H9 (cell line): ENCODE data around the gene PPM1J. TPM values are rescaled to one million over a fixed set of nuclear protein-coding genes. Genes with fewer than 3 reads are reported as not detected.

Experiments
- DNase-seq: peaks from one replicate; pipeline ENCODE4 v3.0.0-alpha.2; 2017
- H2AFZ ChIP-seq: one replicate; pipeline ENCODE4 v1.6.1; 2013; ENCODE audit warnings: mild to moderate bottlenecking, low read length, control low read depth, moderate library complexity
- H2AK5ac ChIP-seq: 2 replicates; pipeline ENCODE4 v1.6.1; 2013; ENCODE audit warnings: low read length, control low read depth, mixed read lengths; ENCODE audit not compliant: insufficient read length
- H2BK120ac ChIP-seq: one replicate; pipeline ENCODE4 v1.6.1; 2013; ENCODE audit warnings: low read depth, mild to moderate bottlenecking, low read length, control low read depth, inconsistent platforms; ENCODE audit not compliant: poor library complexity, severe bottlenecking
- H2BK12ac ChIP-seq: 2 replicates; pipeline ENCODE4 v1.6.1; 2013; ENCODE audit warnings: low read length, control low read depth, mixed read lengths, low read depth; ENCODE audit not compliant: insufficient read length
- H2BK15ac ChIP-seq: 2 replicates; pipeline ENCODE4 v1.6.1; 2013; ENCODE audit warnings: low read depth, low read length, control low read depth
- H2BK20ac ChIP-seq: one replicate; pipeline ENCODE4 v1.6.1; 2013; ENCODE audit warnings: low read depth, mild to moderate bottlenecking, low read length, control low read depth, inconsistent platforms; ENCODE audit not compliant: poor library complexity, severe bottlenecking
- H2BK5ac ChIP-seq: 2 replicates; pipeline ENCODE4 v1.6.1; 2013; ENCODE audit warnings: low read length, control low read depth, mixed read lengths; ENCODE audit not compliant: insufficient read length
- H3K14ac ChIP-seq: 2 replicates; pipeline ENCODE4 v1.6.1; 2013; ENCODE audit warnings: low read length, control low read depth; ENCODE audit not compliant: insufficient read depth
- H3K18ac ChIP-seq: 2 replicates; pipeline ENCODE4 v1.6.1; 2013; ENCODE audit warnings: low read depth, mild to moderate bottlenecking, mixed read lengths, low read length, control low read depth; ENCODE audit not compliant: insufficient read length
- H3K23ac ChIP-seq: 2 replicates; pipeline ENCODE4 v1.6.1; 2013; ENCODE audit warnings: low read length, control low read depth, mixed read lengths, low read depth; ENCODE audit not compliant: insufficient read length
- H3K23me2 ChIP-seq: 2 replicates; pipeline ENCODE4 v1.6.1; 2013; ENCODE audit warnings: low read depth, mild to moderate bottlenecking, mixed read lengths, low read length, control low read depth; ENCODE audit not compliant: insufficient read length, poor library complexity, severe bottlenecking
- H3K27ac ChIP-seq: 2 replicates; pipeline ENCODE4 v1.5.1; 2013; ENCODE audit warnings: low read length, control low read depth, mixed read lengths, low read depth; ENCODE audit not compliant: insufficient read length
- H3K27me3 ChIP-seq: 2 replicates; pipeline ENCODE4 v1.6.1; 2013; ENCODE audit warnings: low read length, control low read depth, inconsistent platforms; ENCODE audit not compliant: insufficient read depth
- H3K4ac ChIP-seq: 2 replicates; pipeline ENCODE4 v1.6.1; 2013; ENCODE audit warnings: low read depth, mild to moderate bottlenecking, control low read depth, inconsistent platforms, low read length, moderate library complexity
- H3K4me1 ChIP-seq: 2 replicates; pipeline ENCODE4 v1.6.1; 2013; ENCODE audit warnings: low read length, control low read depth, inconsistent platforms; ENCODE audit not compliant: insufficient read depth
- H3K4me2 ChIP-seq: 2 replicates; pipeline ENCODE4 v1.6.1; 2013; ENCODE audit warnings: low read length, control low read depth, mixed read lengths; ENCODE audit not compliant: insufficient read length, insufficient read depth
- H3K56ac ChIP-seq: 2 replicates; pipeline ENCODE4 v1.6.1; 2013; ENCODE audit warnings: low read depth, mild to moderate bottlenecking, mixed read lengths, low read length, control low read depth; ENCODE audit not compliant: insufficient read length
- H3K79me1 ChIP-seq: 2 replicates; pipeline ENCODE4 v1.6.1; 2013; ENCODE audit warnings: low read depth, mild to moderate bottlenecking, moderate library complexity, low read length, control low read depth, inconsistent platforms; ENCODE audit not compliant: insufficient read depth, poor library complexity, severe bottlenecking
- H3K79me2 ChIP-seq: 2 replicates; pipeline ENCODE4 v1.6.1; 2013; ENCODE audit warnings: low read length, control low read depth, inconsistent platforms; ENCODE audit not compliant: insufficient read depth
- H3K9ac ChIP-seq: 2 replicates; pipeline ENCODE4 v1.6.1; 2013; ENCODE audit warnings: low read length, control low read depth, mixed read lengths; ENCODE audit not compliant: insufficient read length; ENCODE audit errors: extremely low read depth
- H3K9me3 ChIP-seq: one replicate; pipeline ENCODE4 v1.6.1; 2013; ENCODE audit warnings: low read depth, low read length, inconsistent platforms; ENCODE audit not compliant: control insufficient read depth
- H3T11ph ChIP-seq: one replicate; pipeline ENCODE4 v1.6.1; 2013; ENCODE audit warnings: mild to moderate bottlenecking, low read length, control low read depth, inconsistent platforms
- H4K20me1 ChIP-seq: one replicate; pipeline ENCODE4 v1.6.1; 2013; ENCODE audit not compliant: control insufficient read depth, insufficient read length, insufficient read depth
- H4K5ac ChIP-seq: 2 replicates; pipeline ENCODE4 v1.6.1; 2013; ENCODE audit warnings: low read depth, mild to moderate bottlenecking, mixed read lengths, low read length, control low read depth; ENCODE audit not compliant: insufficient read length
- H4K8ac ChIP-seq: replicated peaks from 2 replicates; pipeline ENCODE4 v1.6.1; 2013; ENCODE audit warnings: low read length, control low read depth, mixed read lengths, low read depth; ENCODE audit not compliant: insufficient read length
- H4K91ac ChIP-seq: 2 replicates; pipeline ENCODE4 v1.6.1; 2013; ENCODE audit warnings: low read depth, mild to moderate bottlenecking, moderate library complexity, mixed read lengths, low read length, control low read depth; ENCODE audit not compliant: insufficient read length
- H3K27ac Mint-ChIP-seq, 3 experiments: 2 replicates in 2 of 3; 3 replicates in 1 of 3; pipeline ENCODE4 v1.8.0; 2020 to 2021; ENCODE audit warnings: mixed read lengths in 3 of 3, mild to moderate bottlenecking in 1 of 3, moderate library complexity in 1 of 3
- H3K27me3 Mint-ChIP-seq: 2 replicates; pipeline ENCODE4 v1.8.0; 2021; ENCODE audit warnings: low read depth, mild to moderate bottlenecking, moderate library complexity, mixed read lengths
- H3K36me3 Mint-ChIP-seq, 3 experiments: 2 replicates in 2 of 3; 3 replicates in 1 of 3; pipeline ENCODE4 v1.8.0; 2020 to 2021; ENCODE audit warnings: low read depth in 3 of 3, mixed read lengths in 3 of 3; ENCODE audit not compliant: insufficient read depth in 1 of 3
- H3K4me1 Mint-ChIP-seq, 2 experiments: 2 replicates each; pipeline ENCODE4 v1.8.0; 2020; ENCODE audit warnings: mixed read lengths in 2 of 2
- H3K4me3 Mint-ChIP-seq, 2 experiments: 2 replicates in 1 of 2; 3 replicates in 1 of 2; pipeline ENCODE4 v1.8.0; 2020 to 2021; ENCODE audit warnings: mild to moderate bottlenecking in 2 of 2, mixed read lengths in 2 of 2, moderate library complexity in 1 of 2
- H3K9me3 Mint-ChIP-seq, 2 experiments: 2 replicates in 1 of 2; 3 replicates in 1 of 2; pipeline ENCODE4 v1.8.0; 2020; ENCODE audit warnings: mild to moderate bottlenecking in 2 of 2, mixed read lengths in 2 of 2, moderate library complexity in 1 of 2
- CTCF ChIP-seq: fragments of 200-600 bp; sonication (generic); conservative IDR thresholded peaks from 3 replicates; pipeline ENCODE4 v1.8.0; 2021; ENCODE audit warnings: antibody characterized with exemption, mild to moderate bottlenecking
- WGBS: extraction: QIAGEN DNeasy Blood & Tissue Kit; methylation state at CpG from one replicate; pipeline ENCODE4 v1.1.7; 2013; ENCODE audit warnings: missing lambda C conversion rate, low lambda C conversion rate, mixed read lengths; ENCODE audit not compliant: insufficient read length; ENCODE audit errors: extremely low coverage; 5-methylcytosine and 5-hydroxymethylcytosine counted together
- total RNA-seq: library from RNA; stranded (reverse); gene quantifications from 2 replicates; pipeline ENCODE4 v1.2.1, GENCODE V29; 2021

Gene PPM1J
- total RNA-seq, 1 experiment from 2014 or later: 12.7 TPM

GRCh38 chr1:112677501-112677900 is 37.6 kb downstream of the PPM1J start:
- Mint-ChIP-seq H3K4me1 (peaks cover 26 to 31% of the 10 kb centered on the region in 2 experiments), H3K4me3 (no peak overlapping the region), H3K27me3 (peaks cover 12% of the 10 kb centered on the region), H3K36me3 (peaks cover 3 to 23% (median 9%) of the 10 kb centered on the region in 3 experiments; a peak in 4 of 7 replicates), H3K9me3 (no peaks in the 10 kb centered on the region), H3K27ac (no peak overlapping the region)
- H3K56ac ChIP-seq: no peak overlapping the region
- H3T11ph ChIP-seq: no peak overlapping the region
- H3K23ac ChIP-seq: no peak overlapping the region
- no CpG with 5 or more reads among the region's 4 CpGs for WGBS
- no peak overlapping the region for H2AK5ac ChIP-seq
- H3K9ac ChIP-seq: no peak overlapping the region
- peaks cover 14% of the 10 kb centered on the region for H3K23me2 ChIP-seq
- no peak overlapping the region for H2BK15ac ChIP-seq
- no peak for TF ChIP-seq CTCF
- no peak overlapping the region for H3K4me2 ChIP-seq
- peaks cover 5% of the 10 kb centered on the region; the same call in 1 of the 2 replicates for H3K79me2 ChIP-seq
- H3K27me3 ChIP-seq: peaks cover 6% of the 10 kb centered on the region; the same call in 1 of the 2 replicates
- no peaks in the 10 kb centered on the region for H4K20me1 ChIP-seq
- DNase-seq: no peak
- no peaks in the 10 kb centered on the region for H3K9me3 ChIP-seq
- H3K4ac ChIP-seq: no peak overlapping the region
- no peak overlapping the region for H2BK12ac ChIP-seq
- no peak overlapping the region for H4K8ac ChIP-seq
- H2BK20ac ChIP-seq: no peak overlapping the region
- H4K91ac ChIP-seq: no peak overlapping the region
- no peak overlapping the region for H3K18ac ChIP-seq
- H2AFZ ChIP-seq: no peak overlapping the region
- H2BK5ac ChIP-seq: no peak overlapping the region
- no peak overlapping the region for H3K27ac ChIP-seq
- peaks cover 2% of the 10 kb centered on the region; the same call in 1 of the 2 replicates for H3K4me1 ChIP-seq
- no peak overlapping the region for H3K14ac ChIP-seq
- no peaks in the 10 kb centered on the region for H3K79me1 ChIP-seq
- no peak overlapping the region for H2BK120ac ChIP-seq
- H4K5ac ChIP-seq: no peak overlapping the region
